Rectal smooth muscle tissue (tissue), 1 donor: Measurements from ENCODE around the gene COL24A1.
"Not testable (repeated sequence)": the region's sequence is repeated elsewhere in the genome, so short reads cannot be mapped to it uniquely, and the experiment has no call there.

Experiments
- H3K27ac ChIP-seq: one replicate; pipeline ENCODE4 v1.7.0; 2013; ENCODE audit warnings: low read depth, low read length, inconsistent platforms
- H3K27me3 ChIP-seq: one replicate; pipeline ENCODE4 v1.7.0; 2013; ENCODE audit warnings: low read length; ENCODE audit not compliant: control insufficient read depth, insufficient read depth
- H3K36me3 ChIP-seq: one replicate; pipeline ENCODE4 v1.7.0; 2013; ENCODE audit warnings: low read length; ENCODE audit not compliant: control insufficient read depth, insufficient read depth
- H3K4me1 ChIP-seq: one replicate; pipeline ENCODE4 v1.7.0; 2013; ENCODE audit warnings: low read length; ENCODE audit not compliant: control insufficient read depth, insufficient read depth
- H3K4me3 ChIP-seq: one replicate; pipeline ENCODE4 v1.7.0; 2013; ENCODE audit warnings: low read length
- H3K9ac ChIP-seq: one replicate; pipeline ENCODE4 v1.7.0; 2013; ENCODE audit warnings: low read length

COL24A1 gene

DNA sequence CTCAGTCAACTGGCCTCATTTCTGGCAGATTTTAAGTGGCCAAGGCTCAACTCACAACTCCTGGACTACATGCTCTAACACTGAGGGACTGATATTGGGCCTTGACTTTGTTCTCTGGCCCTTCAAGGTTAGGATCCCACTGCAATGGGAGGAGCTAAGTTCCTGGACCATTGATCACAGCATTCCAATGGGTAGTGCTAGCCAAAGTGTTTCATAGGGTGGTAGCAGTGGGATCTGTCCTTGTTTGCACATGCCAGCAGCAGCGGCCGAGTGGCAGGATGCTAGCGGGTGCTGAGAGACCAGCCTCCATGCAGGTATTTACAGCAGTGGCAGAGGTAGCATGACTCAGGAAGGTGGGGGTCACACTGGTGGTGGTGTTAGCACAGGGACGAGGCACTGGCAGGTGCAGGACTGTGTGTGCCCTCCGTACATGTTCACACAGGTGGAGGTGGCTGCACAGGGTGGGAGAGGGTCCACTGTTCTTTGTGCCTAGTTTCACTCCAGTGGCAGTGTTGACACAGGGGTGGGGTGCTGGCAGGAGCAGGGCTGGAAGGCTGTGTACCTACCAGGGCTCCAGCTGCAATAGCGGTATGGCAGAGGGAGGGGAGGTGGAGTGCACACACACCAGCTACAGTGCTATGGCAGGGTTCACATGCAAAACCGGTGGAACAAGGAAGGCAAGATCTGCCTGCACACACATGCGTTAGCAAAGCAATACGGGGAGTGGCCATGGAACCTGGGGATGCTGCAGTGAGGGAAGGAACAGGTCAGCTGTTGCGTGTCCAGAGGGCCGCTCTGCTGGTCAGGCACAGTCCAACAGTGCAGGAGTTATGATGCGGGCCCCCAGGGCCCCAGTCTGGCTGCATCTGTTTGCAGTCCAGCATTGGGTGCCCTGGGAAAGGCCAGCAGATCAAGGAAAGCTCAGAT lies 51.7 kb downstream of the COL24A1 start:
- no peak overlapping the region for H3K4me3 ChIP-seq
- H3K27ac ChIP-seq = no peak overlapping the region
- H3K36me3 ChIP-seq = no peaks in the 10 kb centered on the region
- no peaks in the 10 kb centered on the region for H3K4me1 ChIP-seq
- H3K27me3 ChIP-seq = no peaks in the 10 kb centered on the region
- H3K9ac ChIP-seq = no peak overlapping the region

- Histone ChIP-seq H3K27ac (no peak overlapping the region), H3K9ac (no peak overlapping the region), H3K36me3 (no peaks in the 10 kb centered on the region), H3K4me1 (no peaks in the 10 kb centered on the region), H3K4me3 (no peak overlapping the region), H3K27me3 (no peaks in the 10 kb centered on the region)
Measured at GRCh38 chr1:86101616-86102015, 55.0 kb downstream of the COL24A1 start.

- Histone ChIP-seq H3K36me3 (no peaks in the 10 kb centered on the region), H3K27me3 (no peaks in the 10 kb centered on the region), H3K4me1 (no peaks in the 10 kb centered on the region), H3K4me3 (no peak overlapping the region), H3K9ac (no peak overlapping the region), H3K27ac (no peak overlapping the region)
Measured at GRCh38 chr1:86100401-86100800, 56.2 kb downstream of the COL24A1 start.

GRCh38 chr1:86089765-86090164 lies 66.8 kb downstream of the COL24A1 start:
- no peaks in the 10 kb centered on the region for H3K4me1 ChIP-seq
- no peaks in the 10 kb centered on the region for H3K36me3 ChIP-seq
- H3K4me3 ChIP-seq = no peak overlapping the region
- H3K27ac ChIP-seq = no peak overlapping the region
- H3K27me3 ChIP-seq = no peaks in the 10 kb centered on the region
- no peak overlapping the region for H3K9ac ChIP-seq

GRCh38 chr1:86085741-86086409 lies 70.7 kb downstream of the COL24A1 start:
- Histone ChIP-seq H3K9ac (no peak overlapping the region), H3K27me3 (no peaks in the 10 kb centered on the region), H3K36me3 (no peaks in the 10 kb centered on the region), H3K27ac (no peak overlapping the region), H3K4me1 (no peaks in the 10 kb centered on the region), H3K4me3 (no peak overlapping the region)

GRCh38 chr1:86084998-86085397 lies 71.6 kb downstream of the COL24A1 start:
- H3K36me3 ChIP-seq = no peaks in the 10 kb centered on the region
- no peaks in the 10 kb centered on the region for H3K27me3 ChIP-seq
- H3K9ac ChIP-seq = no peak overlapping the region
- no peaks in the 10 kb centered on the region for H3K4me1 ChIP-seq
- no peak overlapping the region for H3K27ac ChIP-seq
- no peak overlapping the region for H3K4me3 ChIP-seq

- no peaks in the 10 kb centered on the region for H3K36me3 ChIP-seq
- no peaks in the 10 kb centered on the region for H3K27me3 ChIP-seq
- no peak overlapping the region for H3K4me3 ChIP-seq
- H3K27ac ChIP-seq = no peak overlapping the region
- H3K4me1 ChIP-seq = no peaks in the 10 kb centered on the region
- H3K9ac ChIP-seq = no peak overlapping the region
Measured at GRCh38 chr1:86082183-86082582, 74.4 kb downstream of the COL24A1 start.

DNA sequence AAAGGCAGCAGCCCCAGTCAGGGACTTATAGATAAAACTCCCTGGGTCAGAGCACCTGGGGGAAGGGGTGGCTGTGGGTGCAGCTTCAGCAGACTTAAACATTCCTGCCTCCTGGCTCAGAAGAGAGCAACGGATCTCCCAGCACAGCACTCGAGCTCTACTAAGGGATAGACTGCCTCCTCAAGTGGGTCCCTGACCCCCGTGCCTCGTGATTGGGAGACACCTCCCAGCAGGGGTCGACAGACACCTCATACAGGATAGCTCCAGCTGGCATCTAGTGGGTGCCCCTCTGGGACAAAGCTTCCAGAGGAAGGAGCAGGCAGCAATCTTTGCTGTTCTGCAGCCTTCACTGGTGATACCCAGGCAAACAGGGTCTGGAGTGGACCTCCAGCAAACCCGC lies 84.1 kb downstream of the COL24A1 start:
- H3K36me3 ChIP-seq, H3K4me1 ChIP-seq, H3K27me3 ChIP-seq, H3K4me3 ChIP-seq, H3K9ac ChIP-seq, H3K27ac ChIP-seq: not testable (repeated sequence)

DNA sequence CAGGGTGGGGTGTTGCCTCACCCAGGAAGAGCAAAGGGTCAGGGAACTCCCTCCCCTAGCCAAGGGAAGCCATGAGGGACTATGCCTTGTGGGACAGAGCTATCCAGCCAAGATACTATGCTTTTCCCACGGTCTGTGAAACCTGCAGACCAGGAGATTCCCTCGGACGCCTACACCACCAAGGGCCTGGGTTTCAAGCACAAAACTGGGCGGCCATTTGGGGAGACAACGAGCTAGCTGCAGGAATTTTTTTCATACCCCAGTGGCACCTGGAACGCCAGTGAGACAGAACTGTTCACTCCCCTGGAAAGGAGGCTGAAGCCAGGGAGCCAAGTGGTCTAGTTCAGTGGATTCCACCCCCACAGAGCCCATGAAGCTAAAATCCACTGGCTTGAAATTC lies 84.7 kb downstream of the COL24A1 start:
- not testable (repeated sequence) for H3K4me1 ChIP-seq, H3K36me3 ChIP-seq

DNA sequence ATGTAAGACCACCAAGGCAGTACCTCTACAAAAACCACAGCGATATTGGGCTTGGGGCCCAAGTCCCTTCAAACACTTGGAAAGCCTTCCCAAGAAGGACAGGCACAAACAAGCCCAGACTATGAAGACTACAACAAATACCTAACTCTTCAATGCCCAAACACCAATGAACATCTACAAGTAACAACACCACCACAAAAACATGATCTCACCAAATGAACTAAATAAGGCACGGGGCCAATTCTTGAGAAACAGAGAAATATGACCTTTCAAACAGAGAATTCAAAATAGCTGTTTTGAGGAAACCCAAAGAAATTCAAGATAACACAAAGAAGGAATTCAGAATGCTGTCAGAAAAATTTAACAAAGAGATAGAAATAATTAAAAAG lies 86.8 kb downstream of the COL24A1 start:
- H3K9ac ChIP-seq = no peak overlapping the region
- H3K36me3 ChIP-seq = no peaks in the 10 kb centered on the region
- no peaks in the 10 kb centered on the region for H3K27me3 ChIP-seq
- H3K4me1 ChIP-seq = no peaks in the 10 kb centered on the region
- no peak overlapping the region for H3K27ac ChIP-seq
- H3K4me3 ChIP-seq = no peak overlapping the region

More for the DNA sequence above, 84.7 kb downstream of the COL24A1 start:
- H3K27ac ChIP-seq, H3K9ac ChIP-seq, H3K27me3 ChIP-seq, H3K4me3 ChIP-seq: not testable (repeated sequence)

GRCh38 chr1:86068841-86069756 lies 87.5 kb downstream of the COL24A1 start:
- no peaks in the 10 kb centered on the region for H3K27me3 ChIP-seq
- H3K9ac ChIP-seq = no peak overlapping the region
- H3K27ac ChIP-seq = no peak overlapping the region
- no peak overlapping the region for H3K4me3 ChIP-seq
- H3K36me3 ChIP-seq = no peaks in the 10 kb centered on the region
- H3K4me1 ChIP-seq = no peaks in the 10 kb centered on the region

DNA sequence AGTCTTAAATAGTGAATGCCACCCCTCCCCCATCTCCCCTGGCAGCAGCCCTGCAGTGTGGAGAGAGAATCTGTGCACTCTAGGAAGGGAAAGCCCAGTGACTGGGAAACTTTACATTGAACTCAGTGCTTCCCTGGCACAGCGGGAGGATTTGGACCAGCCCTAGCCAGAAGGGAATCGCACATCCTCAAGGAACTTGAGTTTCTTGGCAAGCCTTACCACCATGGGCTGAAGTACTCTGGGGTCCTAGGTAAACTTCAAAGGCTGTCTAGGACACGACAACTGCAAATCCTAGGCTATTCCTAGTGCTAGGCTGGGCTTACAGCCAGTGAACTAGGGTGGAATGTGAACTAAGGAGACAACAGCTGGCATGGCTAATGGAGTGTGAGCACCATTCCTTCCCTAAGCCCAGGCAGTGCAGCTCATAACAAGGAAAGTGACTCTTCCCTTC lies 88.3 kb downstream of the COL24A1 start:
- H3K4me3 ChIP-seq = no peak overlapping the region
- no peaks in the 10 kb centered on the region for H3K4me1 ChIP-seq
- H3K36me3 ChIP-seq = no peaks in the 10 kb centered on the region
- H3K27ac ChIP-seq = no peak overlapping the region
- no peaks in the 10 kb centered on the region for H3K27me3 ChIP-seq
- H3K9ac ChIP-seq = no peak overlapping the region
